Ovary (tissue), 9 donors: ENCODE data around the gene CCDC136. TPM values are rescaled to one million over a fixed set of nuclear protein-coding genes. Genes with fewer than 3 reads are reported as not detected.

Source experiments
- DNase-seq, 5 donors: peaks; one replicate each; pipeline ENCODE4 v3.0.0-alpha.2; 2019 to 2020
- H3K27ac ChIP-seq, 2 donors: fragments of 200-600 bp; one replicate each; pipeline versions ENCODE4 v1.5.1 to v1.8.0; 2019 to 2022
- H3K27me3 ChIP-seq: fragments of 200-600 bp; one replicate; pipeline ENCODE4 v1.8.0; 2022
- H3K36me3 ChIP-seq: fragments of 200-600 bp; sonication (generic); one replicate; pipeline ENCODE4 v1.5.1; 2019
- H3K4me1 ChIP-seq: one replicate; pipeline ENCODE4 v1.8.1; 2013; ENCODE audit warnings: mild to moderate bottlenecking, moderate library complexity; ENCODE audit not compliant: insufficient read depth
- H3K4me3 ChIP-seq: fragments of 200-600 bp; sonication (generic); one replicate; pipeline ENCODE4 v1.5.1; 2017
- H3K9me3 ChIP-seq, 2 donors: fragments of 200-600 bp in 1 of 2; sonication (generic) in 1 of 2; one replicate each; pipeline versions ENCODE4 v1.5.1 to v1.8.1; 2013 to 2019; ENCODE audit warnings: mild to moderate bottlenecking in 1 of 2, moderate library complexity in 1 of 2
- CTCF ChIP-seq, 3 donors: fragments of 450-650 bp in 2 of 3; fragments of 200-600 bp in 1 of 3; IDR thresholded peaks; one replicate each; pipeline versions ENCODE4 v1.5.1 to v1.8.0; 2016 to 2022; ENCODE audit warnings: antibody characterized with exemption in 3 of 3, mild to moderate bottlenecking in 1 of 3
- EP300 ChIP-seq: sonication (generic); formaldehyde crosslinking; IDR thresholded peaks from one replicate; pipeline ENCODE4 v1.6.1; 2017; ENCODE audit warnings: antibody characterized with exemption
- POLR2A ChIP-seq: fragments of 450-650 bp; IDR thresholded peaks from one replicate; pipeline ENCODE4 v1.6.1; 2017; ENCODE audit warnings: antibody characterized with exemption, mild to moderate bottlenecking, moderate library complexity
- WGBS, 3 donors: extraction: QIAGEN DNeasy Blood & Tissue Kit in 1 of 3; methylation state at CpG; one replicate each; pipeline versions ENCODE4 v1.1.5 to v1.1.7; 2013 to 2017; 5-methylcytosine and 5-hydroxymethylcytosine counted together
- intact Hi-C, 4 donors: fragments of 100-400 bp; cut with DNase I; formaldehyde crosslinking; loops; one replicate each; pipeline versions ENCODE4 v1.11.0 to v1.15.1; 2022 to 2023
- polyA plus RNA-seq, 2 donors: library from polyadenylated mRNA; stranded (reverse); fragments of 200-250 nt in 1 of 2; fragments of 350-450 nt in 1 of 2; fragmentation: Illumina TruSeq in 1 of 2; extraction: RNeasy Lipid Tissue Mini Kit (QIAGEN cat#74804) in 1 of 2; gene quantifications; one replicate each; pipeline ENCODE4 v1.2.3, GENCODE V29; 2013 to 2014
- total RNA-seq, 7 donors: library from RNA; depleted of rRNA in 2 of 7; stranded (reverse); fragments of >200 nt in 2 of 7; fragmentation: NEBNext Ultra II Directional in 3 of 7; extraction: Animal tissue kit (Norgen Biotek cat#: 25700) in 3 of 7; gene quantifications; one replicate each; pipeline versions ENCODE4 v1.1.0 to v1.2.4, GENCODE V29; 2016 to 2023
- donor health status: DM: no; HTN: no; CAD: no; lungs with moderate emphysema.
- donor health status: DM: no; HTN: no; CAD: no.
- donor health status: Bipolar disorder and iron deficiency.
- donor health status: DM: yes; HTN: yes; CAD: no.
- donor health status: DM: no; HTN: no; CAD: no.
- donor health status: DM: yes; HTN: yes; CAD: no.

Gene CCDC136
- total and polyA plus RNA-seq, 9 donors: 2.4 to 14.0 (median 5.8) TPM

GRCh38 chr7:128795129-128795528 lies 3.4 kb downstream of the CCDC136 start:
- Histone ChIP-seq H3K9me3 (no peaks in the 10 kb centered on the region), H3K4me1 (peaks cover 4% of the 10 kb centered on the region), H3K4me3 (no peak overlapping the region), H3K27me3 (no peaks in the 10 kb centered on the region), H3K36me3 (no peaks in the 10 kb centered on the region), H3K27ac (no peak overlapping the region)
- TF ChIP-seq POLR2A (no peak), EP300 (no peak), CTCF (IDR thresholded peaks at IDR 0.05) (no peak)
- no peak for DNase-seq
- intact Hi-C loops: no loop called here
- WGBS, 3 donors: 86 to 89% (median 87%) methylated on average over 4 of the region's 4 CpGs

- Histone ChIP-seq H3K4me3 (no peak overlapping the region), H3K27me3 (no peaks in the 10 kb centered on the region), H3K9me3 (no peaks in the 10 kb centered on the region), H3K4me1 (peaks cover 4% of the 10 kb centered on the region), H3K36me3 (no peaks in the 10 kb centered on the region), H3K27ac (no peak overlapping the region)
- 50 to 62% (median 62%) methylated on average over 5 of the region's 5 CpGs for WGBS, 3 donors
- intact Hi-C loops: no loop called here
- no peak for DNase-seq
- TF ChIP-seq CTCF (IDR thresholded peaks at IDR 0.05): no peak
- no peak for TF ChIP-seq EP300
- no peak for TF ChIP-seq POLR2A
These were observed 4.6 kb downstream of the CCDC136 start for GRCh38 chr7:128796327-128796726.

DNA sequence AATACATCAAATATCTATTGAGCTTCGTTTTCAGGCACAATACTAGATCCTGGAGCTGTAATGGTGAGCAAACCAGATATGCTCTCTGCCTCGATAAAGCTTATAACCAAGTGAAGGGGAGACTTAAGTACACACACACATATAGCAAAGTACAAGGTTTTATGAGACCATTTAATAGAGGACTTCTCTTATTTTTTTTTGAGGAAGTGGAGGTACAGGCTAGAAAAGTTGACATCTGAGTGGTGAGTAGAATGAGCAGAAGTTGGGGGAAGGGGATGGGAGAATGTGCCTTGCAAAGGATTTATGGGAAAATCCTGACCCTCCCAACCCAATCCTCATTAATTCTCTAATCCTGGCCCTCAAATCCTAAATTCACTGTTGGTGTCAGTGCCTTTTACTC lies 7.7 kb downstream of the CCDC136 start:
- no peak for TF ChIP-seq EP300
- TF ChIP-seq POLR2A: no peak
- TF ChIP-seq CTCF (IDR thresholded peaks at IDR 0.05): no peak
- H3K9me3 ChIP-seq: no peaks in the 10 kb centered on the region
- no peaks in the 10 kb centered on the region for H3K27me3 ChIP-seq
- H3K36me3 ChIP-seq: no peaks in the 10 kb centered on the region
- WGBS, 3 donors: 80 to 90% (median 80%) methylated on average over 2 of the region's 2 CpGs
- H3K4me1 ChIP-seq: no peaks in the 10 kb centered on the region
- H3K27ac ChIP-seq: no peak overlapping the region
- no peak for DNase-seq
- H3K4me3 ChIP-seq: no peak overlapping the region
- intact Hi-C loops: no loop called here

GRCh38 chr7:128800567-128800966 lies 8.8 kb downstream of the CCDC136 start:
- 89 to 93% (median 93%) methylated on average over 3 of the region's 3 CpGs for WGBS, 3 donors
- Histone ChIP-seq H3K36me3 (no peaks in the 10 kb centered on the region), H3K4me3 (no peak overlapping the region), H3K9me3 (no peaks in the 10 kb centered on the region), H3K27ac (no peak overlapping the region), H3K4me1 (no peaks in the 10 kb centered on the region), H3K27me3 (no peaks in the 10 kb centered on the region)
- intact Hi-C loops: no loop called here
- DNase-seq: no peak
- TF ChIP-seq CTCF (IDR thresholded peaks at IDR 0.05) (no peak), EP300 (no peak), POLR2A (no peak)

DNA sequence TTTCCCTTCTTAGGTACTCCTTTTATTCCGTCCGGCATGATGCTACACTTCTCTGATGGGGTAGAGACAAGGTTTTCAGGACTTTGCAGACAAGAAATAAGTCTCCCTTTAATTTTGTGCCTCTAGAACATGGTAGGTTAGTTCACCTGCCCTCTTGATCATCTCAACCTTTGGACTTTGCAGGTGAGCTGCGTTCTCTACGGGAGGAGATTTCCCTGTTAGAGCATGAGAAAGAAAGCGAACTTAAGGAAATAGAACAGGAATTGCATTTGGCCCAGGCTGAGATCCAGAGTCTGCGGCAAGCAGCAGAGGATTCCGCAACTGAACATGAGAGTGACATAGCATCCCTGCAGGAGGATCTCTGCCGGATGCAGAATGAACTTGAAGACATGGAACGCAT lies 9.2 kb downstream of the CCDC136 start:
- no peak for TF ChIP-seq POLR2A
- TF ChIP-seq CTCF (IDR thresholded peaks at IDR 0.05): no peak
- TF ChIP-seq EP300: no peak
- no peak for DNase-seq
- Histone ChIP-seq H3K27ac (no peak overlapping the region), H3K36me3 (no peaks in the 10 kb centered on the region), H3K4me1 (no peaks in the 10 kb centered on the region), H3K4me3 (no peak overlapping the region), H3K9me3 (no peaks in the 10 kb centered on the region), H3K27me3 (no peaks in the 10 kb centered on the region)
- WGBS, 3 donors: 95 to 98% (median 97%) methylated on average over 9 of the region's 9 CpGs
- intact Hi-C loops: no loop called here
